Measurements from ENCODE around the gene KASH5.

Gene KASH5

GRCh38 chr19:49422407-49423070 lies 34.5 kb downstream of the KASH5 start:
- DNase-seq: peak; percentile 51

- no peak for DNase-seq
These were observed 35.3 kb downstream of the KASH5 start, which contains the start of gene PTH2 for GRCh38 chr19:49423071-49423984. PTH2 (minus strand) TSS chr19:49423441; CDS start chr19:49423339, 102 bp downstream.

- no peak for DNase-seq
These were observed 35.9 kb downstream of the KASH5 start for GRCh38 chr19:49423985-49424303.

DNA sequence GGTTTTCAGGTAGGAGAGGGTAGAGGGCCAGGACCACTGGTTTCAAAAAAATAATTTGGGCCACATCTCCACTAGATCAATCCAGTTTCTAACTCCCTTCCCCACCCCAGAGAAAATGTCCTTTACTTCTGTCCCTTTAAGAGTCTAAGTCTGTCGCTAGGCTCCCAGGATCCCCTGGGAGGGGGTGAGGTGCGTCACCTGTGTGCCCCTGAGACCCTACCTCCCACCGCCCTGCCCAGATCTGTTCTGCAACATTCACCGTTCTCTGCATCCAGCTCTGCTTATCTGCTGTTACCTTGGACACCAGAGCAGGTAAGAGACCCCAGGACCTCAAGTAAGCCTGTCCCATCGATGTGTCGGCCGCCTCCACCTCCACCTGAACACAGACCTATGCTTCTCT lies 37.1 kb downstream of the KASH5 start, which contains the start of gene GFY:
TSS of gene GFY (plus strand) at position 211 of the 400 bp plus-strand sequence. CDS start 1,043 bp downstream, outside the sequence.
- DNase-seq: no peak

DNA sequence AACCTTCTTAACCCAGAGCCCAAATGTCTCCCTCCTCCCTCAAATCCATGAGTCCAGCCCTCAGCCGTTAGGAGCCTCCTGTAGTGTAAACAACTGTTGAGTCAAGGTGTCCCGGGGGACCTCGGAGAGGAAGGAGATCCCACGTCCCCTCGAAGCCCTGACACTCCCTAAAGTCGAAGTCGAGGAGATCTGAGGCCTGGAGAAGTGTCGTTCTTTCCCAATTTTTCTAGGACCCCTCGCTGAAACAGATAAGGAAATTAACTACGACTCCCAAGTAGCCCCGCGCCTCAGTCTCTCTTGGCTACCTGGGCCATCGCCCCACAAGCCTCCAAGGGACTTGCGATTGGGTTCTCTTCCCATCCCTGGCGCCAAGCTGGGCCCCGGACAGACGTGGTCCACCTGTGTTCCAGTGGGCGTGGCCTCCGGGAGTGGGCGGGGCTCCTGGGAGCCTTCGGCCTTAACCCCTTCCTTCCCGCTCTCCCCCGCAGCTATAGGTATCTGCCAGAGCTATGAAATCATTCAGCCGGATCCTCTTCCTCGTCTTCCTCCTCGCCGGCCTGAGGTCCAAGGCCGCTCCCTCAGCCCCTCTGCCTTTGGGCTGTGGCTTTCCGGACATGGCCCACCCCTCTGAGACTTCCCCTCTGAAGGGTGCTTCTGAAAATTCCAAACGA lies 38.0 kb downstream of the KASH5 start:
- no peak for DNase-seq

DNA sequence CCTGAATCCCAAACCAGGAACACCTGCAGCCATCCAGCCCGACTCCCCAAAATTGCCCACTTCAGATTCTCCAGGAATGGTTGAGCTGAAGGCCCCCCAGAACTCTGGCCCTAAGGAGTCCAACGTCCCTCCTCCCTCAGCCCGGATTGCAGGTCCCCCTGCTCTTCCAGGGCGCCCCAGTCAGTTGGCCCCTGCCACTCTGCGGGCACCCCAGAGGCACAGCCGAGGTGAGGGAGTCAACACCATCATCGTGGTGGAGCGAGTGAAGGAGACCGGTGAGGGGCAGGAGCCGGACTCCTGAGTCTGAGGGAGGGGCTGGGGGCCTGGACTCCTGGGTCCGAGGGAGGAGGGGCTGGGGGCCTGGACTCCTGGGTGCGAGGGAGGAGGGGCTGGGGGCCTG lies 39.3 kb downstream of the KASH5 start:
- no peak for DNase-seq

GRCh38 chr19:49427855-49428546 lies 40.0 kb downstream of the KASH5 start:
- DNase-seq: no peak

DNA sequence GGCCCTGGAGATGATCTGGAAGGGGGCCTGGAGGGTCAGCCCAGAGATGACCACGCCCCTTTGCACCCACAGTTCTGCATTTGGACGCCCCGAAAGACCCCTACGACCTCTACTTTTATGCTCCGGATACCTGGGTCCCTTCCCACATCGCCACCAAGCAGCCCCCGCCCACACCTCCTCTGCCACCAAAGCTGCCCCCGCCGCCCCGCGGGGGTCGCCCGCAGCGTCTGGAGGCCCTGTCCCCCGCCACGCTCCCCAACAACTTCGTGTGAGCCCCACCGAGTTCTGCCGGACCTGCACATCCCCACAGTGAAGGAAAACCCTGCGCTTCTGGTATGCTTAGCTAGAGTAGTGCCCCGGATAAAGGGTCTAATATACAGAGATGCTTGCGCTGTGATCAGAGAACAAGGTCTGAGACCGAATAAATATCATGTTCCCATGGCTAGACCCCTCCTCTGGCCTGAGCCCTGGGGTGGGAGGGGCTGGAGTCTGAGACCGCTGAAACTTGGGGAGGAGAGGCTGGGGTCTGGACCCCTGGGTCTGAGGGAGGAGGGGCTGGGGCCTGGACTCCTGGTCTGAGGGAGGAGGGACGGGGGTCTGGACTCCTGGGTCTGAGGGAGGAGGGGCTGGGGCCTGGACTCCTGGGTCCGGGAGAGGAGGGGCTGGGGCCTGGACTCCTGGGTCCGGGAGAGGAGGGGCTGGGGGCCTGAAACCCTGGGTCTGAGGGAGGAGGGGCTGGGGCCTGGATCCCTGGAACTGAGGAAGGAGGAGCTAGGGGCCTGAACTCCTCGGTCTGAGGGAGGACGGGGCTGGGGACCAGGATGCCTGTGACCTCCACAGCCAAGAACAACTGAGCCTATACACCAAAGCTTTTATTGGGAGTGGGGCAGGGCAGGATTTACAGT lies 40.8 kb downstream of the KASH5 start:
- DNase-seq: no peak

GRCh38 chr19:49430172-49430677 lies 42.2 kb downstream of the KASH5 start:
- DNase-seq: no peak

GRCh38 chr19:49430678-49431329 lies 42.8 kb downstream of the KASH5 start:
- no peak for DNase-seq

DNA sequence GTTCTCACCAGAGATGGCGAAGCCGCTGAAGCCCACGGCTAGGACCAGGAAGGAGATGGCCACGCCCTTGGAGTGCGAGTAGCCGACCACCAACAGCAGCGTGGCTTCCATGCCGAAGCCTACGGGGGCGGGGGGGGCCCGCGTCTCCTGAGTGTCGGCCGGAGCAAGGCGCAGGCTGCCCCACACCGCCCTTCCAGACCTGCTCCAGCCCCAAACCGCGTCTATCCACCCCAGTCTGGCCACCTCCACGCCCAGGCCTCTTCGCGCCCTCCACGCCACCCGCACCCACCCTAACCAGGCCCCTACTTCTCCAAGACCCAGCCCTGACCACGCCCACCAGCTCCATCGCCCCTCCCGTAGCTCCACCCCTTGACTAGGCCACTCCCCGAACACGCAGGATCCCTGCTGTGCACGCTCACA lies 43.3 kb downstream of the KASH5 start:
- no peak for DNase-seq

GRCh38 chr19:49432141-49433073 lies 44.4 kb downstream of the KASH5 start:
- no peak for DNase-seq

- no peak for DNase-seq
These were observed 45.3 kb downstream of the KASH5 start for GRCh38 chr19:49433240-49433901.

DNA sequence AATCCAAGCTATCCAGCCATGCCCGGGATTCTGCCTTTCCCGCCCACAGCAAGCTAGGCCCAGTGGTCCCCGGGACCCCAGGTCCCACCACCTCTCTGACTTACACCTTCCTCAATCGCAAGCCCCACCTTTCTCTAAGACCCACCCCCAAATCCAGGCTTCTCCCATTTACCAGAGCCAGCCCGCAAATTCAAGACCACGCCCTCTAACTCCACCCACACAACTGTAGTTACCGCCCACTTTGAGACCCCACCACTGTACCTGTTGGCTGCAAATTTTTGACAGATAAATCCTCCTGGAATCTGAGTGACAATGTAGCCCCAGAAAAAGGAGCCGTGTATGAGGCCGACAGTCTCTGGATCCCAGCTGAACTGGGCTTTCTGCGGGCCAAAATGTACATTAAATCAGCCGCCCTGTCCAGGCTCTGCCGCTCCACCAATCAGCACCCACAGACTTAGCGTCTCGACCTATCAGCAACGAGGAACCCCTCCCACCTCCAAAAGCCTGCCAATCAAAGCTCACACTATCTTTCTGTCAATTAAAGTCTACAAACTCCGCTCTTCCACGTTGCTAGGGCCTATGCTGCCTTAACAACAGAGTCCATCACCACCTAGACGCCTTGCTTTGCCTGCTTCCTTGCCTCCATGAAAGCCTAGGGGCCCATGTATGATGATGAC lies 47.0 kb downstream of the KASH5 start:
- DNase-seq: no peak

GRCh38 chr19:49435670-49436069 lies 47.6 kb downstream of the KASH5 start:
- DNase-seq: no peak

DNA sequence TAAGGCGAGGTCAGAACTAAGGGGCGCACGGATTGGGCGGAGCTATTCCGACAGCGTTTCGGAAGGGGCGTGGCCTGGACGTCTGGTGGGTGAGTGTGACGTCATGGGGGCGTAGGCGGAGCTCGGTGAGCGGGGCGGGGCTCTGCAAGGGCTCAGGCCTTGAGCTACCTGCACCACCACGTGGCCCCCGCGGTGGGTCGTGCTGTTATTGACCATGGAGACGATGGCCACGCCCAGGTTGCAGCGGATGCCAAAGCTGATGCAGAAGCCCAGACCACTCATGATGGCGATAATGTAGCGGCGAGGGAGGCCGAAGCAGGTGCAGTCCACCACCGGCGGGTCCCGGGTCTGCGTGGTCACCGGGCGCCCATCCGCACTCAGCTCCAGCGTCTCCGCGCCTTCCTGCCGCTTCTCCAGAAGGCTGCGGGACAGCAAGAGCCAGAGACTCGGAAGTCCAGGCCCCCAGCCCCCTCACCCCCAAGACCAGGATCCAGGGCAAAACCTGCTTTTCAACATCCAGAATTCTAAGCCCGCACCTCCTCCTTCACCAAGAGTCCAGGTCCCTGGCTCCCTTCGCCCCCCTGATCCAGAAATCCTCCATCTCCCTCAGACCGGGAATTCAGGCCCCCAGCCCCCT lies 48.5 kb downstream of the KASH5 start:
- no peak for DNase-seq

- no peak for DNase-seq
These were observed 49.2 kb downstream of the KASH5 start for GRCh38 chr19:49437231-49437630.

DNA sequence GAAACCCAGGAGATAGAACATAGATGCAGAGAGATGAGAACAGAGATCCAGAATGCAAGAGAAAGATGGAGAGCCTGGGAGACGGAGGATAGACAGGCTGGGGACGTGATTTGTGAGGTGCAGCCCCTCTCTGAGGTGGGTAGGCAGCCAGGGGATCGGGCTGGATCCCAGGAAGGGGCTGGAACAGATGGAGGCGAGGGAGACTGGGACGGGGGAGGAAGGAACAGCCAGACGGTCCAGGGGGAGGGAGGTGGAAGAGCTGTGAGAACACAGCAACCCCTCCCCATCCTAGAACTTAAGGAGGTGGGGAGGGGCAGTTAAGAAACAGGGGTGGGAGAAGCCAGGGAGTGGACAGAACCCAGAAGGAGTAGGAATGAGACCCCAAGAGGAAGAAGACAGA lies 50.2 kb downstream of the KASH5 start:
- no peak for DNase-seq

All from T-helper 9 cell (primary cell).